GM23338 (cell line): ENCODE results near the gene SFRP2. TPM values are rescaled to one million over a fixed set of nuclear protein-coding genes. Genes with fewer than 3 reads are reported as not detected.

Experiments
- ATAC-seq: fragments of 200-7000 bp; cut with Tn5 transposase; 3 replicates; pipeline ENCODE4 v1.9.1; 2020
- DNase-seq: peaks from one replicate; pipeline ENCODE4 v3.0.0-alpha.2; 2015; ENCODE audit warnings: low spot score
- H2AFZ ChIP-seq: fragments of 200-600 bp; sonication (generic); 2 replicates; pipeline ENCODE4 v1.8.0; 2016; ENCODE audit warnings: antibody characterized with exemption, mild to moderate bottlenecking, moderate library complexity
- H3F3A ChIP-seq: fragments of 200-600 bp; sonication (generic); replicated peaks from 2 replicates; pipeline ENCODE4 v1.8.0; 2017; ENCODE audit warnings: antibody characterized with exemption, mixed run types, low read depth
- H3K27ac ChIP-seq: fragments of 200-600 bp; sonication (generic); 2 replicates; pipeline ENCODE4 v1.6.1; 2016; ENCODE audit warnings: low read depth
- H3K27me3 ChIP-seq: fragments of 200-600 bp; sonication (generic); 2 replicates; pipeline ENCODE4 v1.8.0; 2016; ENCODE audit warnings: mild to moderate bottlenecking, mixed run types, moderate library complexity; ENCODE audit not compliant: insufficient read depth
- H3K36me3 ChIP-seq: fragments of 200-600 bp; sonication (generic); 2 replicates; pipeline ENCODE4 v1.8.0; 2016; ENCODE audit warnings: mild to moderate bottlenecking; ENCODE audit not compliant: insufficient read depth
- H3K4me1 ChIP-seq: fragments of 200-600 bp; sonication (generic); 2 replicates; pipeline ENCODE4 v1.8.0; 2016; ENCODE audit warnings: mild to moderate bottlenecking, moderate library complexity; ENCODE audit not compliant: insufficient read depth
- H3K4me2 ChIP-seq: fragments of 200-600 bp; sonication (generic); 2 replicates; pipeline ENCODE4 v1.7.1; 2017; ENCODE audit warnings: mixed run types
- H3K4me3 ChIP-seq: fragments of 200-600 bp; sonication (generic); 2 replicates; pipeline ENCODE4 v1.6.1; 2016; ENCODE audit warnings: mixed run types
- H3K79me2 ChIP-seq: fragments of 200-600 bp; sonication (generic); replicated peaks from 2 replicates; pipeline ENCODE4 v1.8.0; 2017; ENCODE audit warnings: mild to moderate bottlenecking; ENCODE audit not compliant: insufficient read depth
- H3K9me2 ChIP-seq: fragments of 200-600 bp; sonication (generic); 2 replicates; pipeline ENCODE4 v1.8.0; 2017; ENCODE audit not compliant: insufficient read depth
- H4K20me1 ChIP-seq: fragments of 200-600 bp; sonication (generic); replicated peaks from 2 replicates; pipeline ENCODE4 v1.8.0; 2017; ENCODE audit warnings: mild to moderate bottlenecking; ENCODE audit not compliant: insufficient read depth
- H3K27ac Mint-ChIP-seq: 2 replicates; pipeline ENCODE4 v1.8.0; 2020; ENCODE audit warnings: inconsistent platforms, mild to moderate bottlenecking, moderate library complexity, mixed read lengths
- H3K27me3 Mint-ChIP-seq: 3 replicates; pipeline ENCODE4 v1.8.0; 2022; ENCODE audit warnings: low read depth, mild to moderate bottlenecking, moderate library complexity, mixed read lengths, inconsistent platforms; ENCODE audit not compliant: insufficient read depth, poor library complexity
- H3K36me3 Mint-ChIP-seq: 3 replicates; pipeline ENCODE4 v1.8.0; 2021; ENCODE audit warnings: low read depth, mild to moderate bottlenecking, inconsistent platforms, moderate library complexity, mixed read lengths
- H3K4me1 Mint-ChIP-seq: 3 replicates; pipeline ENCODE4 v1.8.0; 2020; ENCODE audit warnings: mild to moderate bottlenecking, inconsistent platforms, mixed read lengths
- H3K4me3 Mint-ChIP-seq: 3 replicates; pipeline ENCODE4 v1.8.0; 2021; ENCODE audit warnings: moderate library complexity, mild to moderate bottlenecking, inconsistent platforms, mixed read lengths
- H3K9me3 Mint-ChIP-seq: 3 replicates; pipeline ENCODE4 v1.8.0; 2020; ENCODE audit warnings: moderate library complexity, mild to moderate bottlenecking, inconsistent platforms, mixed read lengths
- EZH2phosphoT487 ChIP-seq: fragments of 200-600 bp; sonication (generic); IDR thresholded peaks from one replicate; pipeline ENCODE4 v1.8.1; 2018; ENCODE audit warnings: antibody characterized with exemption; ENCODE audit not compliant: unreplicated experiment
- JUNB ChIP-seq: IDR thresholded peaks from one replicate; pipeline ENCODE4 v1.6.1; 2016; ENCODE audit warnings: antibody characterized with exemption; ENCODE audit not compliant: unreplicated experiment
- NANOG ChIP-seq: IDR thresholded peaks from 2 replicates; pipeline ENCODE4 v1.6.1; 2016; ENCODE audit warnings: antibody characterized with exemption, borderline replicate concordance
- STAT1 ChIP-seq: IDR thresholded peaks from one replicate; pipeline ENCODE4 v1.6.1; 2016; ENCODE audit warnings: antibody characterized with exemption; ENCODE audit not compliant: unreplicated experiment
- ZNF114 ChIP-seq: fragments of 250-450 bp; sonication (Bioruptor Pico); IDR thresholded peaks from 2 replicates; pipeline ENCODE4 v1.5.0; 2020; ENCODE audit warnings: mild to moderate bottlenecking, moderate library complexity
- ZNF462 ChIP-seq: fragments of 250-450 bp; sonication (Bioruptor Pico); IDR thresholded peaks from 2 replicates; pipeline ENCODE4 v1.5.0; 2020; ENCODE audit warnings: mild to moderate bottlenecking, moderate library complexity
- polyA plus RNA-seq: library from polyadenylated mRNA; unstranded; fragments of >200 nt; fragmentation: Nextera tagmentation; extraction: Ambion mirVana; gene quantifications from 2 replicates; pipeline ENCODE4 v1.2.1, GENCODE V29; 2016
- total RNA-seq: library from RNA; depleted of rRNA; stranded (reverse); fragments of >200 nt; shearing (Covaris generic); gene quantifications from 2 replicates; pipeline ENCODE4 v1.2.3, GENCODE V29; 2014
- TF ChIP-seq, protein P1 (sequence below): IDR thresholded peaks from 2 replicates; pipeline ENCODE4 v1.6.1; 2016; ENCODE audit warnings: antibody characterized with exemption

SFRP2 gene
- total and polyA plus RNA-seq, 2 experiments from 2014 or later = 219 to 286 TPM

DNA sequence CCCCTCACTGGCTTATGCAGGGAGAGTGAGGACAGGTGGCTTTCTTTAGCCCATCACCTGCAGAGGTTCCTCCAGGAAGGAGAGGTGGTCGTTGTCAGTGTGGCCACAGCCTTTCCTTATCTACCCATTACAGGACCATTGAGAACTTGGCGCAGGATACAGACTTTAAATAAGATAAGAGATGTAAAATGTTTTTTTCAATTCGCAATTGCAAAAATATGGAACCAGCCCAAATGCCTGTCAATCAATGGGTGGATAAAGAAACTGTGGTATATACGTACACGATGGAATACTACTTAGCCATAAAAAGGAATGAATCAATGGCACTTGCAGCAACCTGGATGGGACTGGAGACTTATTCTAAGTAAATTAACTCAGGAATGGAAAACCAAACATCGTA lies 22.1 kb downstream of the SFRP2 start:
- Histone ChIP-seq H3K4me2 (no peak overlapping the region), H3F3A (no peaks in the 10 kb centered on the region), H3K4me3 (no peak overlapping the region), H3K36me3 (no peaks in the 10 kb centered on the region), H3K27me3 (no peaks in the 10 kb centered on the region), H3K4me1 (peaks cover 22% of the 10 kb centered on the region), H3K27ac (no peak overlapping the region), H2AFZ (no peak overlapping the region), H3K79me2 (no peaks in the 10 kb centered on the region), H3K9me2 (0 out of 2 replicates have a peak, but pooled peaks cover 4% of the 10 kb centered on the region), H4K20me1 (no peaks in the 10 kb centered on the region)
- TF ChIP-seq EZH2phosphoT487 (no peak), JUNB (no peak), STAT1 (no peak), ZNF114 (CRISPR knock-in tag) (no peak), NANOG (no peak), ZNF462 (no peak)
- TF ChIP-seq, protein P1, sequence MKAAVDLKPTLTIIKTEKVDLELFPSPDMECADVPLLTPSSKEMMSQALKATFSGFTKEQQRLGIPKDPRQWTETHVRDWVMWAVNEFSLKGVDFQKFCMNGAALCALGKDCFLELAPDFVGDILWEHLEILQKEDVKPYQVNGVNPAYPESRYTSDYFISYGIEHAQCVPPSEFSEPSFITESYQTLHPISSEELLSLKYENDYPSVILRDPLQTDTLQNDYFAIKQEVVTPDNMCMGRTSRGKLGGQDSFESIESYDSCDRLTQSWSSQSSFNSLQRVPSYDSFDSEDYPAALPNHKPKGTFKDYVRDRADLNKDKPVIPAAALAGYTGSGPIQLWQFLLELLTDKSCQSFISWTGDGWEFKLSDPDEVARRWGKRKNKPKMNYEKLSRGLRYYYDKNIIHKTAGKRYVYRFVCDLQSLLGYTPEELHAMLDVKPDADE = no peak
- peaks cover 23% of the 10 kb centered on the region for H3K4me1 Mint-ChIP-seq
- peaks cover 3% of the 10 kb centered on the region for H3K27me3 Mint-ChIP-seq
- ATAC-seq = no peak
- DNase-seq = no peak
- no peak overlapping the region for H3K4me3 Mint-ChIP-seq
- peaks cover 14% of the 10 kb centered on the region; the same call in 2 of the 3 replicates for H3K9me3 Mint-ChIP-seq
- H3K36me3 Mint-ChIP-seq = peaks cover 9% of the 10 kb centered on the region; the same call in 2 of the 3 replicates
- no peak overlapping the region for H3K27ac Mint-ChIP-seq
